Common myeloid progenitor, CD34-positive (primary cell): ENCODE results near the gene ANKRD55. TPM values are rescaled to one million over a fixed set of nuclear protein-coding genes. Genes with fewer than 3 reads are reported as not detected.

Experiments used
- CTCF ChIA-PET: fragments of 350-600 bp; sonication (Branson Sonifier 250); formaldehyde crosslinking; loops from one replicate; lab custom pipeline; 2021; ENCODE audit warnings: antibody characterized with exemption; lab: Charles Lee
- POLR2A ChIA-PET: fragments of 350-600 bp; sonication (Branson Sonifier 250); formaldehyde crosslinking; loops from one replicate; lab custom pipeline; 2021; ENCODE audit warnings: antibody characterized with exemption; lab: Charles Lee
- DNase-seq, 3 donors: peaks; one replicate each; pipeline versions ENCODE4 v3.0.0 to v3.0.0-alpha.2; 2013
- H3K27ac ChIP-seq, 2 experiments: 1 replicate in 1 of 2; 2 replicates in 1 of 2; pipeline ENCODE4 v1.7.0; 2013; ENCODE audit warnings: inconsistent platforms in 2 of 2, low read length in 2 of 2, mild to moderate bottlenecking in 2 of 2, low read depth in 1 of 2, moderate library complexity in 1 of 2; ENCODE audit not compliant: severe bottlenecking in 2 of 2, insufficient read depth in 1 of 2, poor library complexity in 1 of 2
- H3K27me3 ChIP-seq, 5 experiments: replicated peaks in 2 of 5; 1 replicate in 3 of 5; 2 replicates in 2 of 5; pipeline versions ENCODE4 v1.6.1 to v1.7.0; 2013; ENCODE audit warnings: low read length in 4 of 5, mild to moderate bottlenecking in 2 of 5, moderate library complexity in 2 of 5, inconsistent platforms in 1 of 5; ENCODE audit not compliant: insufficient read depth in 5 of 5, control insufficient read depth in 4 of 5
- H3K36me3 ChIP-seq, 4 experiments: 1 replicate in 2 of 4; 2 replicates in 2 of 4; pipeline versions ENCODE4 v1.6.1 to v1.7.0; 2013; ENCODE audit warnings: low read length in 3 of 4, control low read depth in 1 of 4, mild to moderate bottlenecking in 1 of 4; ENCODE audit not compliant: control insufficient read depth in 4 of 4, insufficient read depth in 4 of 4
- H3K4me1 ChIP-seq, 4 experiments: 1 replicate in 3 of 4; 2 replicates in 1 of 4; pipeline versions ENCODE4 v1.6.1 to v1.7.1; 2013; ENCODE audit warnings: low read length in 3 of 4, mild to moderate bottlenecking in 3 of 4, control low read depth in 1 of 4, inconsistent platforms in 1 of 4, moderate library complexity in 1 of 4; ENCODE audit not compliant: control insufficient read depth in 4 of 4, insufficient read depth in 4 of 4; ENCODE audit errors: control extremely low read depth in 1 of 4
- H3K4me3 ChIP-seq, 7 experiments: 1 replicate in 4 of 7; 2 replicates in 3 of 7; pipeline versions ENCODE4 v1.5.1 to v1.7.0; 2013; ENCODE audit warnings: mild to moderate bottlenecking in 7 of 7, low read length in 6 of 7, moderate library complexity in 6 of 7, inconsistent platforms in 2 of 7, low read depth in 2 of 7, control low read depth in 1 of 7; ENCODE audit not compliant: insufficient read depth in 4 of 7, control insufficient read depth in 1 of 7; ENCODE audit errors: extremely low read depth in 1 of 7
- H3K9me3 ChIP-seq, 5 experiments: 1 replicate in 4 of 5; 2 replicates in 1 of 5; pipeline versions ENCODE4 v1.6.1 to v1.7.1; 2013; ENCODE audit warnings: low read length in 4 of 5, mild to moderate bottlenecking in 2 of 5, inconsistent platforms in 1 of 5, low read depth in 1 of 5, moderate library complexity in 1 of 5; ENCODE audit not compliant: control insufficient read depth in 4 of 5, insufficient read depth in 2 of 5; ENCODE audit errors: control extremely low read depth in 1 of 5
- WGBS: methylation state at CpG from one replicate; pipeline ENCODE4 v1.1.5; 2013; ENCODE audit not compliant: insufficient coverage; 5-methylcytosine and 5-hydroxymethylcytosine counted together
- polyA plus RNA-seq: library from polyadenylated mRNA; unstranded; fragments of 120-200 nt; gene quantifications from one replicate; pipeline ENCODE4 v1.2.1, GENCODE V29; 2013

Gene ANKRD55
- polyA plus RNA-seq = 0.05 TPM

DNA sequence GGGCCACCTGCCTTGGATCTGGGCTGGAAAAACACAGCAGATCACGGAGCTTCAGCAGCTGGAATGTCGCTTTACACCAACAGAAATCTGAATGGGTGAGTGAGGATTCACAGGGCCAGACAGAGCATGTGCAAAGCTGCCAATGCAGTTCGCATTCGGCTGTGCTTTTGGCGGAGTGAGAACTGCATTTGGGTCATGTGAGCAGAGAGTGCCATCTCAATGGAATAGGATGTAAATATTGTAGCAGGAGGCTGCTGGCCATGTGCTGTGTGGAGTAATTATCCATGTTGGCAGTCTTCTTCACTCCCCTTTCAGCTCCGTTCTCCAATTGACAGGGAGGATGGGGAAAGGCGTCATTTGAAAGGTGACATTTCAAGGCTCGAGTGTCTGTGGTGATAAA is at the start of gene ANKRD55:
Gene ANKRD55 (minus strand): TSS at position 101 of the 400 bp plus-strand sequence. CDS start 417 bp downstream, outside the sequence.
- H3K27me3 ChIP-seq = no peaks in the 10 kb centered on the region
- no peak within 1 kb of the TSS for H3K27ac ChIP-seq
- CTCF ChIA-PET = no interaction called here
- no peak for DNase-seq
- H3K36me3 ChIP-seq = no peaks in the 10 kb centered on the region
- no peak within 1 kb of the TSS for H3K4me3 ChIP-seq
- POLR2A ChIA-PET = no interaction called here
- 95% methylated on average over 7 of the region's 8 CpGs for WGBS
- H3K9me3 ChIP-seq = peaks cover 0 to under 1% (median 0%) of the 10 kb centered on the region in 5 experiments
- no peaks in the 10 kb centered on the region for H3K4me1 ChIP-seq

DNA sequence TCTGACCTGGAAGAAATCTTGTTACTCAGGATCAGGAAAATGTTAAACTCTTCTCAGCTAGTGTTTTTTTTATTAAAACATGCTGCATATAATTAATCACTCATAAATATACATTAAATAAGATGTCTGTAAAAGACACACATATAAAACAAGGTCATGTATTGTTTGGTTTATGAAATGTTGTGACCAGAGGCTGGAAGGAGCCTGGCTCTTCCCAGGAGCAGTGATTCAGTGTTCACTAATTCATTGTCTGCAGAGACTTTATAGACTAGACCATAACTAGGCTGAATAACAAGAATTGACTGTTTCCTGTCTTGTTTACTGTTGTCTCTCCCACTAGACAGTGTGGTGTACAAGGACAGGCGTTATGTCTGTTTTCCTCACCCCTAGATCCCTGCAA is 49.1 kb upstream of the ANKRD55 start:
- ChIA-PET POLR2A (interaction anchor here (0.6 kb wide), 1 partner anchor 311 kb away, joined by 3 read pairs; no protein-coding TSS in a partner anchor), CTCF (interaction anchor here (1.7 kb wide), 1 partner anchor 9 kb away, joined by 4 read pairs; no protein-coding TSS in a partner anchor)
- WGBS = no CpG with 5 or more reads among the region's 1 CpG
- Histone ChIP-seq H3K27me3 (no peaks in the 10 kb centered on the region), H3K36me3 (no peaks in the 10 kb centered on the region), H3K27ac (no peak overlapping the region), H3K4me3 (no peak overlapping the region), H3K9me3 (peaks cover 0 to 3% (median 0%) of the 10 kb centered on the region in 5 experiments), H3K4me1 (no peaks in the 10 kb centered on the region)
- no peak for DNase-seq

DNA sequence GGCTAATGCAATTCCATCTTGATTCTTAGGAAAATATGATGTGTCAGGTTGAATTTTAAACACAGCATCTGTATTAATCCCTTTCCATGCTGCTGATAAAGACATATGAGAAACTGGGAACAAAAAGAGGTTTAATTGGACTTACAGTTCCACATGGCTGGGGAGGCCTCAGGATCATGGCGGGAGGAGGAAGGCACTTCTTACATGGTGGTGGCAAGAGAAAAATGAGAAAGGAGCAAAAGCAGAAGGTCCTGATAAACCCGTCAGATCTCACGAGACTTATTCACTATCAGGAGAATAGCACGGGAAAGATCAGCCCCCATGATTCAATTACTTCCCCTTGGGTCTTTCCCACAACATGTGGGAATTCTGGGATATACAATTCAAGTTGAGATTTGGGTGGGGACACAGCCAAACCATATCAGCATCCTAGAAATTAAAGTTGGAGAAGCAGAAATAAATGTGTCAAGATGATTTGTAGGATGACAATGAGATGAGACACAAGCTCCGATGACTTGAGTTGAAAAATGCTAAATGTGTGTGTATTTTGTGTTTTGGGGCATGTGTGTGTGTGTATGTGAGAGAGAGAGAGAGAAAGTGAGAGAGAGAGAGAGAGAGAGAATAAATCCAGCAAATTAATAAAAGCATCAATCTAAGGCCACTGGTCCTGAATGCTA is 48.5 kb upstream of the ANKRD55 start:
- no peak for DNase-seq
- WGBS = 92% methylated on average over 2 of the region's 5 CpGs
- Histone ChIP-seq H3K36me3 (no peaks in the 10 kb centered on the region), H3K27ac (no peak overlapping the region), H3K27me3 (no peaks in the 10 kb centered on the region), H3K4me1 (no peaks in the 10 kb centered on the region), H3K9me3 (peaks cover 0 to 3% (median 0%) of the 10 kb centered on the region in 5 experiments), H3K4me3 (no peak overlapping the region)
- CTCF ChIA-PET = no interaction called here
- POLR2A ChIA-PET = interaction anchor here (0.6 kb wide), 1 partner anchor 311 kb away, joined by 3 read pairs; no protein-coding TSS in a partner anchor

DNA sequence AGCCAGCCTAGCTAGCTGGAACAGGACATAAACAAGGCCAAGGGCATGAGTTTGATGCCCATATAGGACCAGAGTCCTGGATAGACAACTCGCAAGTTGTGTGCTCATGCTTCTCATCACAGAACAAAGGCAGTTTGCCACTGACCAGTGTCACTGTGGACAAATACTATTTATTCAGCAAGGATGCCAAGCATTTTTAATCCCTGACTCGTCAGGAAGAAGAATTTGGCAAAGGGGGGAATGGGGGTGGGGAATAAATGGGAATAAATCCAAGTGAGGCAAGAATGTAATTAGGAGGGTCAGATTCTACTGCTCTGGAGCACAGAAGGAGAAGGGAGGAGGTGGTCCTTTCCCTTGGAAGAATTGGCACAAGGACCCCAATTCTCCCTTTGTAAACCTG is 46.8 kb upstream of the ANKRD55 start:
- Histone ChIP-seq H3K4me1 (no peaks in the 10 kb centered on the region), H3K27ac (no peak overlapping the region), H3K27me3 (no peaks in the 10 kb centered on the region), H3K4me3 (no peak overlapping the region), H3K36me3 (no peaks in the 10 kb centered on the region), H3K9me3 (peaks cover 0 to 3% (median 0%) of the 10 kb centered on the region in 5 experiments)
- DNase-seq = no peak
- ChIA-PET POLR2A (no interaction called here), CTCF (interaction anchor here (0.6 to 0.9 kb wide), 3 partner anchors 9 to 559 kb away, joined by 3 read pairs; no protein-coding TSS in a partner anchor)
- WGBS = 100% methylated on average over 2 of the region's 2 CpGs

DNA sequence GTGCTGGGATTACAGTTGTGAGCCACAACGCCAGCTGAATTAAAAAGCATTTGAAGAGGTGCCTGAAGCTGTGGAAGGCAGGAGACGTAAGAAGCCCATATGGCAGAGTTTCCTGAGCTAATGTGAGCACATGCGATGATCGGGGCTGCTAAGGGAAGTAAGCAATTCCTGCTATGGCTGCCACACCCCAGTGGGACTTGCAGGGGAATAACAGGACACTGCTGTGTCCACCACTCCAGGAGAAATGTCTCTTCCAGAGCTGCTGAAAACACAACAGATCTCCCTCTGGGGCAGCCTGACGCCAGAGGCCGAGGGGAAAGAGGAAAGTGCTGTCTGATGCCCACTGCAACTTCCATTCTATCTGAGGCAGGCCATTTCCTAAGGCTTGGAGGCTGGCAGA is 46.2 kb upstream of the ANKRD55 start:
- 89% methylated on average over 6 of the region's 6 CpGs for WGBS
- Histone ChIP-seq H3K9me3 (peaks cover 0 to 3% (median 0%) of the 10 kb centered on the region in 5 experiments), H3K36me3 (no peaks in the 10 kb centered on the region), H3K4me3 (no peak overlapping the region), H3K27me3 (no peaks in the 10 kb centered on the region), H3K27ac (no peak overlapping the region), H3K4me1 (no peaks in the 10 kb centered on the region)
- DNase-seq = no peak
- POLR2A ChIA-PET = no interaction called here
- CTCF ChIA-PET = interaction anchor here (0.8 to 0.9 kb wide), 2 partner anchors 8 to 559 kb away, joined by 3 read pairs; no protein-coding TSS in a partner anchor

DNA sequence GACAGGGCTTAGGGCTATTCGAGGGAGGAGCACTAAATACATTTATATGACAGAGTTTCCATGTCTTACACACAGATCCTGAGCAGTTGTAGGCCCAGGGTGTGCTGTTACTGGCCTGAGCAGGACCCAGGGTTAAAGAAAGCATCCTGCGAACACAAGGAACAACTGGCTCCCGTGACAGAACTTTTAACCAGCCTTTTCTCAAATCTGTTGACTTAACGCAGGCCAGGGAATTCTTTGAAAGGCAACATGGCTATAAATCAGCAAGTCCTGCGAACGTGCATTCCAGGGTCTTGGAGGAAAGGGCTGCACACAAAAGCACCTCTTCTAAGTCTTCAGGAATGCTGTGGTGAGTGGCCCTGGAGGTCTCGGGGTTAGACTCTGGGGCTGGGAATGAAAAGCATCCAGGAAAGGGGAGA is 45.2 kb upstream of the ANKRD55 start:
- POLR2A ChIA-PET = no interaction called here
- H3K27me3 ChIP-seq = no peaks in the 10 kb centered on the region
- no peak for DNase-seq
- CTCF ChIA-PET = interaction anchor here (1.2 kb wide), 1 partner anchor 560 kb away, joined by 4 read pairs; no protein-coding TSS in a partner anchor
- no peak overlapping the region for H3K27ac ChIP-seq
- WGBS = 97% methylated on average over 6 of the region's 7 CpGs
- no peaks in the 10 kb centered on the region for H3K36me3 ChIP-seq
- no peaks in the 10 kb centered on the region for H3K4me1 ChIP-seq
- H3K4me3 ChIP-seq = no peak overlapping the region
- peaks cover 0 to 3% (median 0%) of the 10 kb centered on the region in 5 experiments for H3K9me3 ChIP-seq

DNA sequence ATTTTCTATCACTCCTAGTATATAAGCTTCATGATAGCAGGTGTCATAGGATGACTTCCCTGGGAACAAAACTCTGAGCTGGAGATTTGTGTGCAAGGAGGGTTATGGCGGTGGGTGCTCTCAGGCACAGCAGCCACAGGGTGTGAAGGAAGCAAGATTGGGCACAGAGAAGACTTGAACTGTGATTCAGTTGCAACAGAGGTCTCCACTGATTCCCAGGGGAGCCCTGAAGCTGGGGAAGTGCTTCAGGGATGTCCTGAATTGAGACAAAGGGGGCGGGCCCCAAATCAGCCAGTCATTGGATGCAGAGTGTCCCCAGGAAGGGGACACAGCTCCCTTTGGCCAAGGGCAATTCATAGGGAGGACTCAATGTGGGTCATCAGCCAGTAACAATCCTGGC is 44.4 kb upstream of the ANKRD55 start:
- Histone ChIP-seq H3K27ac (no peak overlapping the region), H3K4me3 (no peak overlapping the region), H3K9me3 (peaks cover 0 to 3% (median 0%) of the 10 kb centered on the region in 5 experiments), H3K4me1 (no peaks in the 10 kb centered on the region), H3K36me3 (no peaks in the 10 kb centered on the region), H3K27me3 (no peaks in the 10 kb centered on the region)
- WGBS = 100% methylated on average over 1 of the region's 2 CpGs
- ChIA-PET POLR2A (no interaction called here), CTCF (interaction anchor here (1.2 kb wide), 1 partner anchor 561 kb away, joined by 4 read pairs; no protein-coding TSS in a partner anchor)
- no peak for DNase-seq
